OCI-LY3 (cell line): ENCODE results near the gene EPX.

Experiments used
- H2AFZ ChIP-seq: fragments of 200-600, 300-600 bp; shearing (Covaris generic); 2 replicates; pipeline ENCODE4 v1.6.0; 2014; ENCODE audit warnings: antibody characterized with exemption, low read depth, low read length
- H3K27ac ChIP-seq: fragments of 200-600, 300-600 bp; sonication (generic); 2 replicates; pipeline ENCODE4 v1.5.1; 2014; ENCODE audit warnings: mild to moderate bottlenecking, low read length, moderate library complexity, mixed read lengths
- H3K27me3 ChIP-seq: fragments of 200-600, 300-600 bp; sonication (generic); 2 replicates; pipeline ENCODE4 v1.6.1; 2014; ENCODE audit warnings: low read depth, low read length, mixed read lengths
- H3K36me3 ChIP-seq: fragments of 200-600, 300-600 bp; sonication (generic); replicated peaks from 2 replicates; pipeline ENCODE3; 2014; ENCODE audit warnings: low read depth, low read length, mixed read lengths
- H3K4me1 ChIP-seq: fragments of 300-600, 200-600 bp; sonication (generic); 2 replicates; pipeline ENCODE4 v1.6.1; 2014; ENCODE audit warnings: low read length, mixed read lengths
- H3K4me2 ChIP-seq: fragments of 200-600, 300-600 bp; sonication (generic); 2 replicates; pipeline ENCODE4 v1.6.1; 2014; ENCODE audit warnings: low read length, mixed read lengths
- H3K4me3 ChIP-seq: fragments of 300-600, 200-600 bp; sonication (generic); 2 replicates; pipeline ENCODE4 v1.5.1; 2014; ENCODE audit warnings: antibody characterized with exemption, mild to moderate bottlenecking, low read length, moderate library complexity
- H3K79me2 ChIP-seq: fragments of 300-600, 200-600 bp; shearing (Covaris generic); 2 replicates; pipeline ENCODE4 v1.6.1; 2014; ENCODE audit warnings: mild to moderate bottlenecking, low read length, mixed read lengths
- H3K9ac ChIP-seq: fragments of 300-600, 200-600 bp; shearing (Covaris generic); 2 replicates; pipeline ENCODE4 v1.6.0; 2014; ENCODE audit warnings: mild to moderate bottlenecking, low read length, moderate library complexity
- H3K9me3 ChIP-seq: fragments of 200-600, 300-600 bp; shearing (Covaris generic); 2 replicates; pipeline ENCODE4 v1.6.1; 2014; ENCODE audit warnings: low read length, mixed read lengths; ENCODE audit not compliant: insufficient read depth
- H4K20me1 ChIP-seq: fragments of 200-600, 300-600 bp; sonication (generic); 2 replicates; pipeline ENCODE4 v1.6.1; 2016; ENCODE audit warnings: low read length, mixed read lengths; ENCODE audit not compliant: insufficient read depth
- CTCF ChIP-seq: fragments of 200-600, 300-600 bp; sonication (generic); IDR thresholded peaks from 2 replicates; pipeline ENCODE4 v1.5.1; 2014; ENCODE audit warnings: antibody characterized with exemption, low read length, low read depth
- EZH2phosphoT487 ChIP-seq: fragments of 200-600 bp; shearing (Covaris generic); IDR thresholded peaks from 2 replicates; pipeline ENCODE4 v1.6.1; 2018; ENCODE audit warnings: antibody characterized with exemption, mixed run types, low read depth

EPX gene

DNA sequence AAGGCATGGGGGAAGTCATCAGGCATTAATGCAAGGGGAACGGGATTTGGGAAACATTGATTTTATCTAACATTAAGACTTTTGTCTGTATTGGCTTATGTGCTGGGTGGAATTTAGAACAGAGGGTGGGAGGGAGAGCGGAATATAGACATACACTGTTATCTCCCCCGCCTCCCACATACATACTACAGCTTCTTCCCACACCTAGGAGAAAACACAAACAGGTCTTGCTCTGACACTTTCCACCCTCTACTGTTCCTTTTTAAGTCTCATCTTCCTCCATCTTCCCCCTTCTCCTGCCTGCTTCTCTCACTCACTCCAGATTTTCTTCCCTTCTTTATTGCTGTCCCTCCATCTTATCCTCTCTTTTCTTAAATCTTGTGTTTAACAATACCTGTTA is 43.9 kb upstream of the EPX start:
- Histone ChIP-seq H3K9ac (no peak overlapping the region), H3K4me3 (no peak overlapping the region), H4K20me1 (0 out of 2 replicates have a peak, but pooled peaks cover 3% of the 10 kb centered on the region), H3K4me1 (no peaks in the 10 kb centered on the region), H3K27me3 (peaks cover 72% of the 10 kb centered on the region), H2AFZ (no peak overlapping the region), H3K79me2 (no peaks in the 10 kb centered on the region), H3K4me2 (no peak overlapping the region), H3K9me3 (no peaks in the 10 kb centered on the region), H3K36me3 (no peaks in the 10 kb centered on the region), H3K27ac (no peak overlapping the region)
- TF ChIP-seq EZH2phosphoT487 (no peak), CTCF (no peak)

GRCh38 chr17:58150394-58150793 is 42.1 kb upstream of the EPX start:
- no peak overlapping the region for H2AFZ ChIP-seq
- H3K9ac ChIP-seq, result no peak overlapping the region
- H3K36me3 ChIP-seq, result no peaks in the 10 kb centered on the region
- H4K20me1 ChIP-seq, result 0 out of 2 replicates have a peak, but pooled peaks cover 3% of the 10 kb centered on the region
- H3K79me2 ChIP-seq, result no peaks in the 10 kb centered on the region
- no peak overlapping the region for H3K4me2 ChIP-seq
- peaks cover 72% of the 10 kb centered on the region for H3K27me3 ChIP-seq
- H3K4me1 ChIP-seq, result no peaks in the 10 kb centered on the region
- H3K4me3 ChIP-seq, result no peak overlapping the region
- no peak for TF ChIP-seq CTCF
- no peak for TF ChIP-seq EZH2phosphoT487
- H3K9me3 ChIP-seq, result no peaks in the 10 kb centered on the region
- H3K27ac ChIP-seq, result no peak overlapping the region

- Histone ChIP-seq H4K20me1 (0 out of 2 replicates have a peak, but pooled peaks cover 3% of the 10 kb centered on the region), H3K4me1 (no peaks in the 10 kb centered on the region), H3K36me3 (no peaks in the 10 kb centered on the region), H3K27me3 (peaks cover 46% of the 10 kb centered on the region), H3K4me2 (no peak overlapping the region), H3K79me2 (no peaks in the 10 kb centered on the region), H3K9me3 (no peaks in the 10 kb centered on the region), H3K9ac (no peak overlapping the region), H2AFZ (no peak overlapping the region), H3K4me3 (no peak overlapping the region), H3K27ac (no peak overlapping the region)
- TF ChIP-seq EZH2phosphoT487 (no peak), CTCF (no peak)
These were observed 39.5 kb upstream of the EPX start for GRCh38 chr17:58153046-58153445.

GRCh38 chr17:58153671-58154070 is 38.9 kb upstream of the EPX start:
- Histone ChIP-seq H3K27me3 (peaks cover 40% of the 10 kb centered on the region), H3K4me1 (no peaks in the 10 kb centered on the region), H4K20me1 (0 out of 2 replicates have a peak, but pooled peaks cover 3% of the 10 kb centered on the region), H2AFZ (no peak overlapping the region), H3K9ac (no peak overlapping the region), H3K4me2 (no peak overlapping the region), H3K9me3 (no peaks in the 10 kb centered on the region), H3K36me3 (no peaks in the 10 kb centered on the region), H3K27ac (no peak overlapping the region), H3K4me3 (no peak overlapping the region), H3K79me2 (no peaks in the 10 kb centered on the region)
- TF ChIP-seq CTCF (no peak), EZH2phosphoT487 (no peak)
